ENCODE measurements around the gene LPIN2. TPM values are rescaled to one million over a fixed set of nuclear protein-coding genes. Genes with fewer than 3 reads are reported as not detected.
"Not testable (repeated sequence)": the region's sequence is repeated elsewhere in the genome, so short reads cannot be mapped to it uniquely, and the experiment has no call there.

Gene LPIN2
- total RNA-seq, 1 experiment from 2014 or later, result 33.5 TPM

DNA sequence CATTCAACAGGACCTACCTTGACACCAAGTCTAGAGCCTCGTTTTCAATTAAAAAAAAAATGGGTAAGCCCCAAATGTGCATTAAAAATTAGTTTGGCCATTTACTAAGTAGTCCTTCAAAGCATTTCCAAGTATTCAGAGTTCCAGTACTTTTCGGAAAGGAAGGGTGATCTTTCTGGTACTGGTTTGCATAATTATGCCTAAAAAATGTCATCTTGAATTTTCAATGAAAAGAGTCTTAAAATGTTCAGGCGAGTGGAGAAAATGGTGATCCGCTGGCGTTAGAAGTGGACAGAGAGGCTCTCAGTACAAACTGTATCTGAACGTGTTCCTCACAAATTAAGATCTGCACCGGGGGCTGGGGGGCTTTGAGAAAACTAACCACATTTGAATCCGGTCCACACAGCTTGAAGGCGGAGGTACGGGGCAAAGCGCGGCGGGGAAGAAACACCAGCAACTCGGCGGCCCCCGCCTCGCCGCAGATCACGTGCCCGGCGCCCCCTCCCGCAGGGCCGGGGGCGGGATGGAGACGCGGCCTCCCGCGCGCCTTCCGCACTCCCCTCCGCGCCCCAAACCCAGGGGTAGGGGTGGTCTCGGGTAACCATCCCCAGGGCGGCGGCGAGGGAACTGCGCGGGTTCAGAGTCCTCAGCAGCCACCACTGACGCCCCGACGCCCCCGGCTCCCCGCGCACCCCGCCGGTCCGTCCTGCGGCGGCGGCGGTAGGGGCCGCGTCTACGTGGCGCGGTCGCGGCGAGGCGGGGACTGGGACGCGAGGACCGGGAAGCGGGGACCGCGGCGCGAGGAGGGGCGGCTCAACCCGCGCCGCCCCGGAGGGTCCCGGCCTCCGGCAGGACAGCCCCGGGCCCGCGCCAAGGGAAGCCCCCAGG lies 564 bp downstream of the LPIN2 start:
- in situ Hi-C loops (cut with HindIII; ENCODE audit: low sequenced_read_pairs), result no loop called here
- peak; percentile 43 for DNase-seq (ENCODE audit: low spot score)

DNA sequence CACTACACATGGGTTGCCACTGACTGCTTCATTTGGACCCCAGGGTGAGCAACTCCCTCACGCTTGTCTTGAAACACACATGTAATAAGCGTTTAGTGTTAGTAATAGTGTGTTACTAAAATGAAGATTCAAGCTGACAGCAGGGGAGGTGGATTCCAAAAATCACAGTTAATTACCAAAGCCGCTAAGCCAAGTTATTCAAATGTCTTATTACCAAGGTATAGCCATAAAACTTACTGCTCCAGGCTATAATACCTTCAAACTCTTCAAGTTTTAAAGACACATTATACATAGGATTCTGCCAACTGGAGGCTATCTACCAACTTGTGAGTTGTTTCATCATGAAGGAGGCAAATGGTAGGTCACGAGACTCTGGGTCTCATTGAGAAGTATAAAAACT lies 2.9 kb downstream of the LPIN2 start:
- no peak for DNase-seq (ENCODE audit: low spot score)
- in situ Hi-C loops (cut with HindIII; ENCODE audit: low sequenced_read_pairs), result no loop called here

DNA sequence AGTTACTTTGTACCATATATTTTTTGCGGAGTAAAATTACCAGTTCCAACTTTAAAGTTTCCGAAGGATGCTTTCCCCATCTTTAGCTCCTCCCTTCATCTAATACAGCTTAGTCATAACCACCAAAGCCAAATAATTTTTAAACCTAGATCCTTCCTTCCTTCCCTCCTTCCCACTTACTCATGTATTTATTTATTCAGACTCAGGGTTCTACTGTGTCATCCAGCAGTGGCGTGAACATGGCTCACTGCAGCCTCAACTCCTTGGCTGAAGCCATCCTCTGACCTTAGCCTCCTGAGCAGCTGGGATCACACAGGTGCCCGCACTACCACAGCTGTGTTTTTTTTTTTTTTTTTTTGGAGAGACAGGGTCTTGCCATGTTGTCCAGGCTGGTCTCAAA lies 4.4 kb downstream of the LPIN2 start:
- DNase-seq (ENCODE audit: low spot score), result no peak
- in situ Hi-C loops (cut with HindIII; ENCODE audit: low sequenced_read_pairs), result no loop called here

DNA sequence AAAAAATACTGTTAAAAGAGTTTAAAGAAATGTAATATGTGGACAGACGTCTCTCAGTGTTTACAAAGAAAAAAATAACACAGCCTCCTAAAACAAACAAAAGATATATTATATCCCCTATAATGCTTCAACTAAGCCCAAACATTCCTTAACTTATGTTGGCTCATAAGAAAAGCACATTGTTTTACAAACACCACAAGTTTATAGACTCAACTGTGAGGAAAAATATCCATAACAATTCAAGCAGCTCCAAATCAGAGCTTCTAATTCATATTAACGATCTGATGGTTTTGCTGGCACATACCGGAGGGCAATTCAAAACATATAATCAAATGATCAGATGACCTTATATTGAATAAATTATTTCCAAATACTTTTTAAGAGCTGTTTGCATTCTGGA lies 5.5 kb downstream of the LPIN2 start:
- DNase-seq (ENCODE audit: low spot score), result no peak
- in situ Hi-C loops (cut with HindIII; ENCODE audit: low sequenced_read_pairs), result no loop called here

DNA sequence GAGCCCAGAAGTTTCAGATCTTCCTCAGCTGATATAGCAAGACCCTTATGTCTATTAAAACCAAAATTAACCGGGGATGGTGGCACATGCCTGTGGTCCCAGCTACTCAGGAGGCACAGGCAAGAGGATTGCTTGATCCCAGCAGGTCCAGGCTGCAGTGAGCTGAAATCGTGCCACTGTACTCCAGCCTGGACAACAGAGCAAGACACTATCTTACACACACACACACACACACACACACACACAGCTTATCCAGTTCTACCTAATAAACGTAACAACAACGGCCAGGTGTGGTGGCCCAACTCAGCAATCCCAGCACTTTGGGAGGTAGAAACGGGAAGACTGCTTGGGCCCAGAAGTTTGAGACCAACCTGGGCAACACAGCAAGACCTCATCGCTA lies 7.5 kb downstream of the LPIN2 start:
- in situ Hi-C loops (cut with HindIII; ENCODE audit: low sequenced_read_pairs), result no loop called here
- no peak for DNase-seq (ENCODE audit: low spot score)

DNA sequence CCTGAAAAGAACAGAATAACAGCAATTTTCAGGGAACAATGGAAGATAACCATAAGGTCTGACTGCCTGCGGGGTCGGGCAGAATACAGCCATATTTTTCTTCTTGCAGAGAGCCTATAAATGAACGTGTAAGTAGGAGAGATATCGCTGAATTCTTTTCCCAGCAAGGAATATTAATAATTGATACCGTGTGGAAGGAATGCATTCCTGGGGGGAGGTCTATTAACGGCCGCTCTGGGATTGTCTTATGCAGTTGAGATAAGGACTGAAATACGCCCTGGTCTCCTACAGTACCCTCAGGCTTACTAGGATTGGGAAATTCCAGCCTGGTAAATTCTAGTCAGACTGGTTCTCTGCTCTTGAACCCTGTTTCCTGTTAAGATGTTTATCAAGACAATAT lies 9.2 kb downstream of the LPIN2 start:
- in situ Hi-C loops (cut with HindIII; ENCODE audit: low sequenced_read_pairs); DNase-seq (ENCODE audit: low spot score): not testable (repeated sequence)

DNA sequence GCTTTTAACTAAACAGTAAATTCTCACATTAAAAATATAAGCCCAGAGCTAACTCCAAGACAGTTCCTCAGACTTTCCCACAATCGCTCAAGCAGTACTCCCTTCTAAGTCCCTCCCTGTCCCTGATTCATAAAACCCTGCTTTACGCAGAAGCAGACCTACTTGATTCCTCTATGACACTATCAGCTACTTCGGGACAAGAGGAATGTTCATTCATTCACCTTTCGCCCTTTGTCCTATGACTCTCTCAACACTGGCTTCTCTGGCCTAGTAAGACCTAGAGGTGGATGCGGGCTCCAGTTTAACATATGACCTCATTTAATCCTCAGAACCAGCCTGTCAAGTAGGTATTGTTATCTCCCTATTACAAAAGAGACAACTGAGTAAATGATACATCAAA lies 10.2 kb downstream of the LPIN2 start:
- in situ Hi-C loops (cut with HindIII; ENCODE audit: low sequenced_read_pairs), result no loop called here
- DNase-seq (ENCODE audit: low spot score), result no peak

DNA sequence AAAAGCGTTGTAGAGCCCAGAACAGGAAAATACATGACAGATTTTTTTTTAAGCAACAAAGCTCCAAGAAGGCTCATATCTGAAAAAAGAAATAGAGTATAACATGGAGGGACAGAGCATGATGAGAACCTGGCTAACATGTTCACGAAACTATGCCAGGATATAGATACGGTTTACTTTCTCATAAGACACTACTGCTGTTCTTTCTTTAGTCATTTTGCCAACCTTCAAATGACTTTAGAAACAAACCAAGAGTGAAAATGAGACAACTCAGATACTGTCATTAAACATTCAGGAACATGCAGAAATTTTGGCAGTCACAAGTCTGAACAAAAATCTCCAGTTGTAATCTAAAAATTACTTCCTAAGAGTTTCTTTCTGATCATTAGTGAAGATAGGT lies 14.3 kb downstream of the LPIN2 start:
- no peak for DNase-seq (ENCODE audit: low spot score)
- in situ Hi-C loops (cut with HindIII; ENCODE audit: low sequenced_read_pairs), result no loop called here

DNA sequence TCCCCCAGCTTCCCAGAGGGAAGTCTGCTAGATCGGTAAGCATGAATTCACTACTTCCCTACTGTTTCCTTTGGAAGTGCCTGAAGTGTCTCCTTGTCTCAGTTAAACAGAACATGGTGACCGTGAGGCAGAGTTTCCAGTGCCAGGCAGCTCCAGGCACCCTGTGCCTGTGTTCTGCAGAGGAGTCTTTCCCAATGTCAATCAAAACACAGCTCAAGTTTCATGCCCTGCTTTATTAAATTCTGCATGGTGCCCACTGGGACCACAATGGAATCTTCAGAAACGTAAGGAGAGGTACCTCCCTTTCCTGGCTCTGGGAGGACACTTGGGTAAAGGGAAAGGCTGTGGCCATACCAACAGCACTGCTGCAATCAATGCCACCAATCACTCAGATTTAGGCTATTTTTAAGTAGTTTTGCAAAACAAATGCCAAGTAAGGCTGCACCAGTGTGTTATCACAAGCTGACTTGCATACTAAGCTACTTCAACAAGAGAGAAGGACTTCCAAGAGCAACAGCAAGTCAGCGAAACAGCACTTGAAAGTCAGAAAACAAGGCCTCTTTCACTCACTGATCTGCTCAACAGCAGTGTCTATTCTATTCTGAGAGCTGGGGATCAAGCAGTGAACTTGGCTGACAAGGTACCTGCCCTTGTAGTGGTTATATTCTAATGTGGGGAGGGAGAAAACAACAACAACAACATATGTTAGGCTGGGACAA lies 14.9 kb downstream of the LPIN2 start:
- in situ Hi-C loops (cut with HindIII; ENCODE audit: low sequenced_read_pairs), result no loop called here
- DNase-seq (ENCODE audit: low spot score), result peak; percentile 24

DNA sequence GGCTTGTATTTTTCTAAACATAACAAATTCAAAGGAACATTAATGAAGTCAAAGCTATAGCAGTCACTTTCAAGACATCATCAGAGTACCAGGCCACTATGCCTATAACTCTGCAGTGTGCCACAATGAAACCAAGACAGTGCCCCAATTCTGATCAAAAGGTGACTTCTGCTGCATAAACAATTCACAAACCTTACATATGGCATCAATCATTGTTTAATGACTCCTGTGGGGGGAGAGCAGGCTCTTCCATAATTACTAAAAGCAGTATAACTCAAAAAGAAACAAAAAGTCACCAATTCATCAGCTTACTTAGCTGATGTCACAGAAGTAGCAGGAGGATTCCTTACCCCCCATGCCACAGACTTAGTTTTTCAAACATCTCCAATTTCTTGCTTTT lies 15.5 kb downstream of the LPIN2 start:
- in situ Hi-C loops (cut with HindIII; ENCODE audit: low sequenced_read_pairs), result no loop called here
- no peak for DNase-seq (ENCODE audit: low spot score)

DNA sequence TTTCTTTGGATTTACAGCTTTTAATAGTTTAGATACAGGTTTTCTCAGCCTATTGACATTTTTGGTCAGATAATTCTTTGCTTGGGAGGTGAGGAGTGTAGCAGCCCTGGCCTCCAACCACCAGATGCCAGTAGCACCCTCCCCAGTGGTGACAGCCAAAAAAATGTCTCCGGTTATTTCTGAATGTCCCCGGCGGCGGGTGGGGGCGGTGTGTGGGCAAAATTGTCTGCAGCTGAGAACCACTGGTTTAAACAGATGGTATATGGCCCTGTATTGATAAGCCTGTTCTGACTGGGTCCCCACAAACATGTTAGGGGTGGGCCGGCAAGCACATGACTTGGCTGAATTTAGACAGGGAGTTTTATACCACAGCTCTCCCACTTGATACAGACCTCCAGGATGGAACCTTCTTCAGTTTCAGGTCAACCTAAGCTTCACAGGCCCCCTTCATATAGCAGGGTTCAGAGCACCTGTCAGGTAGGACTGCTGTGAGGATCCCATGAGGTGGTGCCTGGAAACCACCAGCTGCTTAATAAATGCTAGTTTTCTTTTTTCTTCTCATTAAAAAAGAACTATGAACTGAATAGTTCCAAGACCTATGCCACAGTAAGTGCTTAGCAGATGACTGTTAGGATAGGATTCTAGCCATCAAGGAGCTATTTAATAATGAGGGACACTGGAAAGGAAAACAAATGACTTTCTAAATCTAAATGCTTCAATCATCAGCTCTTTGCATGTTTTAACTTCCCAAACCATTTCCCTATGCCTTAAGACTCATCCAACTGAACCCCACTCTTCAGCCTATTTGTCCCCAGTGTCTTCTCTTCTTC lies 18.1 kb downstream of the LPIN2 start:
- no peak for DNase-seq (ENCODE audit: low spot score)
- in situ Hi-C loops (cut with HindIII; ENCODE audit: low sequenced_read_pairs), result no loop called here

DNA sequence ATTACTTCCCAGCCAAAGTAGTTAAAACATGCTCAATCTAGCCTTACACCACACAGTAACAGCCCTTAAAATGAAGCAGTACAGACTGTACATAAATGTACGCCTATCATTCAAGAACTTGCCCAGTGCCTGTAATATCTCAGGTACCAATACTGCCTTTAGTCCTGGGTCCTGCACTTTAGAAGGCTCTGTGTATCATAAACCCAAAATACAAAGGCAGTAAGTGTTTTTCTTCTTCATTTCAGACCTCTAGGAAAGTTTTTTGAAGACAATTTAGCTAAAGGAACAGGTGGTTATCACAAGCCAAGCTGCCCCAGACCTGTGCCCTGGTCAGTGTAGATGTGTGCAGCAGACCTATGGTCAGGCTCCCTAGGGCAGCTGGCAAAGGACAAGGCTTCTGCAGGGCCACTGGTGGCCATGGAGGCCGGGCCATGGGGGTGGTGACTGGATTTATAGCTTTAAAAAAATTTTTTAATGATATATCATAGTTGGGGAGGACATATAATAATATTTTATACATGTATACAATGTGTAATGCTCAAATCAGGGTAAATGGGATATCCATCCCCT lies 18.8 kb downstream of the LPIN2 start:
- DNase-seq (ENCODE audit: low spot score), result no peak
- in situ Hi-C loops (cut with HindIII; ENCODE audit: low sequenced_read_pairs), result no loop called here

DNA sequence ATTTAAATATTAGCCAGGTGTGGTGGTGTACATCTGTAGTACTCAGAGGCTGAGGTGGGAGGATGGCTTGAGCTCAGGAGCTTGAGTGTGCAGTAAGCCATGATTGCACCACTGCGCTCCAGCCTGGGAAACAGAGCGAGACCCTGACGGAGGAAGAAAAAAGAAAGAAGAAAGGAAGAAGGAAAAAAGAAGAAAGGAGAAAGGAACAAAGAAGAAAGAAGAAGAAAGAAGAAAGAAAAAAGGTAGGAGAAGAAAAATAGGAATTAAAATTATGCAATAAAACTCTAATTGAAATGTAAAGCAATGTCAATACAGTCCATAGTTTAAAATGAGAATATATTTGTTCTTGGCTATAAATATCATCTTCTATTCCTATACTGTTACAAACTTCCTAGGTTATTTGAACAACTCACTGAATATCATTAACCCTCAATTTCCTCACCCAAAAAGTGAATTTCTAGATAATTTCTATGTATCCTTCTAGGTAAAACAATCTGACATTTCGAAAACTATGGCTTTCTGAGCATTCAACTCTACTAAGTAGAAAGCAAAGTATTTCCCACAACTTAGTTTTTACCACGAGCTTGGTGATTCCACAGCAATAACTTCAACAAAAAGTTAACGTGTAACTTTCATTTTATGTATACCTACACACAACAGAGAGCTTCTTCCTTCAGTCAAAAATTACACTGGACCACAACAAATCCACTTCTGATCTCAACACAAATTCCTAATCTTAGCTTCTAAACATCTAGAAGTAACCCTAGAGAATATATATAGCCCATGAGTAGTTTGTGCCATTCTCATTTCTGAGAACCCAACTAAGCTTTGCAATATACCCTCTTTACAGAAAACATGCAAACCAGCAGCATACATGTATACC lies 19.7 kb downstream of the LPIN2 start:
- in situ Hi-C loops (cut with HindIII; ENCODE audit: low sequenced_read_pairs), result no loop called here
- DNase-seq (ENCODE audit: low spot score), result no peak

DNA sequence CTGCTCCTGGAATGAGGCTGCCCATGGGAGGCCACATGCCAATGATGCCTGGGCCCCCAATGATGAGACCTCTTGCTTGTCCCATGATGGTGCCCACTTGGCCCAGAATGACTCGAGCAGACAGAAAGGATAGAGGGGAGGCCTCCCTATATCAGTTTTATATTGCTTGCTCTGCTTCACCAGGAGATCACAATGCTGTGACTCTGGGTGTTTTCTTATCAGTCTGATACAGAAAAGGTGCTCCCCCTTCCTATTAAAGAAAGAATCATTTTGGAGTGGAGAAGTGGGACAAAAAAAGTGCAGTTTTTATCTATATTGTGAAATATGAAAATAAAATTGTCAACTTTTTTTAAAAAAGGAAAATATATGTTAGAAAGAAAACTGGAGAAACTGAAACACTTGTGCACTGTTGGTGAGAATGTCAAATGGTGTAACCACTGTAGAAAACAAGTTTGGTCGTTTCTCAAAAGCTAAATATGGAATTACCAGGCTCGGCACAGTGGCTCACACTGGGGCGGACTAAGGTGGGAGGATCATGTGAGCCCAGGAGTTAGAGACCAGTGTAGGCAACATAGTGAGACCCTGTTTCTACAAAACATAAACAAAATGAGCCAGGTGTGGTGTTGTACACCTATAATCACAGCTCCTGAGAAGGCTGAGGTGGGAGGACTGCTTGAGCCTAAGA lies 21.8 kb downstream of the LPIN2 start:
- in situ Hi-C loops (cut with HindIII; ENCODE audit: low sequenced_read_pairs), result no loop called here
- DNase-seq (ENCODE audit: low spot score), result no peak

DNA sequence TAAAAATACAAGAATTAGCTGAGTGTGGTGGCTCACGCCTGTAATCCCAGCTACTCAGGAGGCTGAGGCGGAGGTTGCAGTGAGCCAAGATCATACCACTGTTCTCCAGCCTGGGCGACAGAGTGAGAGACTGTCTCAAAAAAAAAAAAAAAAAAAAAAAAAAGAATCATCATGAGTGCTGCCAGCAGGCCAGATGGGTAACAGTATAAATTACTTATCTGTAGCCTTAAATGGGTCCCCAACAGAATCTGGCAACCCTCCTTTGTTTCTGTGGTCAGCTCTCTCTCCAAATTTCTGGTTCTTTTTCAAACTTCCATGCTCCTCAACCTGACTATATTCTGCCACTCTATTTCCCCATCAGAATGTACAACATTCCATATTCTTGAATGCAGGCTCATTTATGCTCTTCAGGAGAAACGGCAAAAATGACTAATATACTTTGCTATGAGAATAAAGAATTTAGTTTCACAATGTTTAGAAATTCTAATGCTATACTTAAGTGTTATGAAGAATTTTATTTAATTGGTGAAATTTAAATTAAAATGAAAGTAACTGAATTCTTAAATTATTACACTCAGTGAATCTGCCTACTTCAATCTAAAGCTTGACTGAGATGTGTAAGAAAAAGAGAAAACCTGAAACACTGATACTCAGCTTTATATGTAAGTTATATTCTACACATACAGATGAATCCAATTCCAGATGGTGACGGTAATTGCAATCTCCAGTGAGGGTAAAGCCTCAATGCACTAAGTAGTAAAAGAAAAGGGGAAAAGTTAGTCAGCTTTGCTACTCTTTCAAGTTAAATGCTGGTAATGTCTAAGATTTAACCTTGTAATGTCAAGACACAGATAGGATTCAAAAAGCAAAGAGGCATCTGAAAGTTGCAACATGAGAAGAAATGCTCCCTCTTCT lies 24.8 kb downstream of the LPIN2 start:
- in situ Hi-C loops (cut with HindIII; ENCODE audit: low sequenced_read_pairs), result no loop called here
- no peak for DNase-seq (ENCODE audit: low spot score)

DNA sequence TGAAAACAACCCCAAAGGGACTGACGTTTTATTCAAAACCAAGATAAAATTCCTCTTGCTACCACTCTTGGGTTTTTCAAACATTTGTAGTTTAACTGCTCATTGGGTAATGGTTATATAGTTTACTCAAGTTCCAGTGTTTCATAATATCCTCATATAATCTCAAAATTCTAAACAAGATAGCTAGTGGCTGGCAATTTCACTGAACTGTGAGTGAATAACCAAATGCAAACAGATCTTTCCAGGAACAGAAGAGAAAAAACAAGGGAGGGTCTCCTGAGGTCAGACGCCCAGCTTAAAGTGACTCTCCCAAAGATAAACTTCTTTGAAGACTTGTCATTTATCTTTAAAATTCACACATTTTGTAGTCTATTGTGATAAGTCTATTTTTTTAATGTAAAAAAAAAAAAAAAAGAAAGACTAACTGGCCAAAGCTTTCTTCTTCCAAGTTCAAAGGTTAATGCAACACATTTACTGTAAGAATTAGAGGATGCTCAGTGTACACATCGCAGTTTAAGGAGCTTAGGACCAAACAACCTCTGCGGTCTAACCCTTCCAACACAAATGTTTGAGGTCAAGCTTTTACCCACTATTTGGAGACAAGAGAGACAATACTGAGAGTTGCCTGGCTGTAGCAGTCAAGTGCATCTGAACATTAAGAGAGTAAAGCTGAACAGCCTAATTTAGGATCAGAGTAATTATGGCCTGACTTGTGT lies 26.6 kb downstream of the LPIN2 start:
- DNase-seq (ENCODE audit: low spot score), result no peak
- in situ Hi-C loops (cut with HindIII; ENCODE audit: low sequenced_read_pairs), result no loop called here

DNA sequence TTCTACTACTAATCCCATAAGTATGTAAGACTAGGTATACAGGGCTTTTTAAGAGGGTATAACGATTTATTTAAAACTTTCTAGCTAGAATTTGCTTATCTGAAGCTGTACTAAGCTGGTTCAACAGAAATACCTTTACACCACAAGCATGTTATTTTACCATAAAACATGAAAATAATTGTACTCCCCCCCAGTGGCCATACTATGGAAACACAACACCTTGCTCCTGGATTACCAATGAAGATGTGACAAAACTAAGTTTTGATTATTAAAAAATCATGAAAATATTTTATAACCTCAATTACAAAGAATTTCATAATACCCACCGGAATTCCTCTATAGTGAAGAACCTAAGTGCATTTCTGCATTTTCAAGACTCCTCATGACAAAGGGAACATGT lies 27.3 kb downstream of the LPIN2 start:
- DNase-seq (ENCODE audit: low spot score), result no peak
- in situ Hi-C loops (cut with HindIII; ENCODE audit: low sequenced_read_pairs), result no loop called here
